MCF 10A (cell line): ENCODE results near the gene TGFBR3. TPM values are rescaled to one million over a fixed set of nuclear protein-coding genes. Genes with fewer than 3 reads are reported as not detected.

Experiments used
- BruUV-seq: library from RNA; stranded (reverse); fragments of 400-500 nt; replicated peaks from 2 replicates; lab custom pipeline; 2021; lab: Mats Ljungman, UMichigan
- CTCF ChIA-PET: fragments of 300-600 bp; sonication (Branson Sonifier 250); formaldehyde crosslinking; extraction: SDS; loops from one replicate; lab custom pipeline; 2021; ENCODE audit warnings: antibody characterized with exemption, inconsistent platforms; lab: Yijun Ruan, JAX
- POLR2A ChIA-PET: fragments of 300-600, 350-650 bp; sonication (Branson Sonifier 250); formaldehyde crosslinking; extraction: SDS; loops from one replicate; lab custom pipeline; 2020; ENCODE audit warnings: antibody characterized with exemption, inconsistent platforms; lab: Yijun Ruan, JAX
- DNase-seq: peaks from one replicate; pipeline ENCODE4 v3.0.0-alpha.2; 2018; ENCODE audit not compliant: unreplicated experiment
- H3K27ac Mint-ChIP-seq: one replicate; pipeline ENCODE4 v1.8.0; 2022; ENCODE audit warnings: mild to moderate bottlenecking, low read depth, mixed read lengths; ENCODE audit not compliant: unreplicated experiment
- H3K27me3 Mint-ChIP-seq: one replicate; pipeline ENCODE4 v1.8.0; 2022; ENCODE audit warnings: mixed read lengths; ENCODE audit not compliant: insufficient read depth, unreplicated experiment
- H3K36me3 Mint-ChIP-seq: one replicate; pipeline ENCODE4 v1.8.0; 2022; ENCODE audit warnings: mild to moderate bottlenecking, moderate library complexity, mixed read lengths; ENCODE audit not compliant: insufficient read depth, unreplicated experiment
- H3K4me1 Mint-ChIP-seq: one replicate; pipeline ENCODE4 v1.8.0; 2022; ENCODE audit warnings: mixed read lengths; ENCODE audit not compliant: insufficient read depth, unreplicated experiment
- H3K4me3 Mint-ChIP-seq: one replicate; pipeline ENCODE4 v1.8.0; 2022; ENCODE audit warnings: mild to moderate bottlenecking, moderate library complexity, mixed read lengths; ENCODE audit not compliant: unreplicated experiment
- H3K9me3 Mint-ChIP-seq: one replicate; pipeline ENCODE4 v1.8.0; 2022; ENCODE audit warnings: mixed read lengths; ENCODE audit not compliant: unreplicated experiment
- intact Hi-C: fragments of 100-400 bp; cut with micrococcal nuclease; formaldehyde crosslinking; loops from 2 replicates; pipeline ENCODE4 v1.14.1; 2022
- total RNA-seq: library from RNA; stranded (reverse); gene quantifications from 2 replicates; pipeline ENCODE4 v1.2.3, GENCODE V29; 2022
- TF ChIP-seq, protein P1 (sequence below): fragments of 200-600 bp; IDR thresholded peaks from one replicate; pipeline ENCODE4 v1.8.0; 2022; ENCODE audit warnings: antibody characterized with exemption, mild to moderate bottlenecking; ENCODE audit not compliant: unreplicated experiment

TGFBR3 gene
- total RNA-seq, 1 experiment from 2014 or later, result 12.0 TPM

DNA sequence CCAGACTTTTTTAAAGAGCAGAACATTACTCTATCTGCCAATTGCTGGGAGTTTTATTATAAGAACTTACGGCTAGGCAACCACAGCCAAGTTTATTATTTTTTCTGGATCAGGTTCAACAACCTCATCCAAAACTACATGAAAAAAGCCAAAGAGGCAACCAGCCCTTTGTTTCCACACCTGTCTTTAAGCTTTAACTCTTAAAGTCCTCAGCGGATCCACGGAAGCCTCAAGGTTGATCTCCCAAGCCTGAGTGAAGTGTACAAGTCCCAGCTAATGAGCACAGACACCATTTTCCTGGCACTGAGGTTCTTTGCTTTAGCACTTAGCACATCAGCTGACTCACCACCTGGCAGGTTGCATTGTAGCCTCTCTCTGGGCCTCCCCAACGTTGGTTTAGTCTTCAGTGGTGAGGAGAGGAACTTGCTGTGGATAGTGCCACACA is 143.1 kb downstream of the TGFBR3 start:
- Mint-ChIP-seq H3K36me3 (peaks cover 30% of the 10 kb centered on the region), H3K27me3 (no peaks in the 10 kb centered on the region), H3K4me3 (no peak overlapping the region), H3K4me1 (peaks cover 47% of the 10 kb centered on the region), H3K27ac (peak overlapping the region; percentile 84), H3K9me3 (no peaks in the 10 kb centered on the region)
- BruUV-seq, result no TSS peak
- TF ChIP-seq, protein P1, sequence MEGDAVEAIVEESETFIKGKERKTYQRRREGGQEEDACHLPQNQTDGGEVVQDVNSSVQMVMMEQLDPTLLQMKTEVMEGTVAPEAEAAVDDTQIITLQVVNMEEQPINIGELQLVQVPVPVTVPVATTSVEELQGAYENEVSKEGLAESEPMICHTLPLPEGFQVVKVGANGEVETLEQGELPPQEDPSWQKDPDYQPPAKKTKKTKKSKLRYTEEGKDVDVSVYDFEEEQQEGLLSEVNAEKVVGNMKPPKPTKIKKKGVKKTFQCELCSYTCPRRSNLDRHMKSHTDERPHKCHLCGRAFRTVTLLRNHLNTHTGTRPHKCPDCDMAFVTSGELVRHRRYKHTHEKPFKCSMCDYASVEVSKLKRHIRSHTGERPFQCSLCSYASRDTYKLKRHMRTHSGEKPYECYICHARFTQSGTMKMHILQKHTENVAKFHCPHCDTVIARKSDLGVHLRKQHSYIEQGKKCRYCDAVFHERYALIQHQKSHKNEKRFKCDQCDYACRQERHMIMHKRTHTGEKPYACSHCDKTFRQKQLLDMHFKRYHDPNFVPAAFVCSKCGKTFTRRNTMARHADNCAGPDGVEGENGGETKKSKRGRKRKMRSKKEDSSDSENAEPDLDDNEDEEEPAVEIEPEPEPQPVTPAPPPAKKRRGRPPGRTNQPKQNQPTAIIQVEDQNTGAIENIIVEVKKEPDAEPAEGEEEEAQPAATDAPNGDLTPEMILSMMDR, result no peak
- intact Hi-C loops, result no loop called here
- ChIA-PET CTCF (interaction anchor here (1.0 to 1.3 kb wide), 2 partner anchors 10 to 141 kb away, joined by 4 to 6 read pairs; no protein-coding TSS in a partner anchor), POLR2A (interaction anchor here (0.7 to 1.7 kb wide), 9 partner anchors 9 to 268 kb away, joined by 3 to 10 read pairs (median 5); partner anchors contain the start of gene TGFBR3)
- peak; percentile 87 for DNase-seq

GRCh38 chr1:91741906-91742305 is 144.0 kb downstream of the TGFBR3 start:
- H3K9me3 Mint-ChIP-seq, result no peaks in the 10 kb centered on the region

DNA sequence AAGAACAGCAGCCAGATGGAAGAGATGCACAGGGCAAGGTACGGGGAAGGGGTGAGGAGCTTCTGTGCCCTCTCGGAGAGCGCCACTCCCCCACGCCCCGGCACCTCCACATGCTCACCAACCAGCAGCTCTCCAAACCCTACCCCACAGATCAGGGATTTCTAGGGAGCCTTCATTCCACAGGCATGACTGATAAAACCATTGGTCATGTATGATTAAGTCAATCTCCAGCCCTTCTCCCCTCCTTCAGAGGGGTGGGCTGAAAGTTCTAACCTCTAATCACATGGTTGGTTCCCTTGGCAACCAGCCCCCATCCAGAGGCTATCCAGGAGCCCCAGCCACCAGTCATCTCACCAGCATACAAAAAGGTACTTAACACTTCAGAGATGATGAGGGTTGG is 144.7 kb downstream of the TGFBR3 start:
- Mint-ChIP-seq H3K36me3 (peaks cover 22% of the 10 kb centered on the region), H3K4me1 (peaks cover 62% of the 10 kb centered on the region), H3K27me3 (no peaks in the 10 kb centered on the region), H3K9me3 (no peaks in the 10 kb centered on the region), H3K27ac (no peak overlapping the region), H3K4me3 (no peak overlapping the region)
- no TSS peak for BruUV-seq
- no peak for DNase-seq
- POLR2A ChIA-PET, result interaction anchor here (1.2 kb wide), 1 partner anchor 204 kb away, joined by 3 read pairs; no protein-coding TSS in a partner anchor
- intact Hi-C loops, result no loop called here
- CTCF ChIA-PET, result interaction anchor here (0.7 kb wide), 1 partner anchor 211 kb away, joined by 4 read pairs; no protein-coding TSS in a partner anchor
- TF ChIP-seq, protein P1, result no peak

More at GRCh38 chr1:91741906-91742305, 144.0 kb downstream of the TGFBR3 start:
- TF ChIP-seq, protein P1, result no peak
- H3K36me3 Mint-ChIP-seq, result peaks cover 29% of the 10 kb centered on the region
- DNase-seq, result no peak
- BruUV-seq, result no TSS peak
- H3K4me3 Mint-ChIP-seq, result no peak overlapping the region
- H3K27ac Mint-ChIP-seq, result peak overlapping the region; percentile 84
- POLR2A ChIA-PET, result interaction anchor here (1.2 to 1.7 kb wide), 5 partner anchors 9 to 143 kb away, joined by 4 to 10 read pairs (median 5); partner anchors contain the start of gene TGFBR3
- no peaks in the 10 kb centered on the region for H3K27me3 Mint-ChIP-seq
- intact Hi-C loops, result no loop called here
- peaks cover 56% of the 10 kb centered on the region for H3K4me1 Mint-ChIP-seq
- CTCF ChIA-PET, result interaction anchor here (0.6 to 1.3 kb wide), 4 partner anchors 11 to 407 kb away, joined by 3 to 6 read pairs (median 4); no protein-coding TSS in a partner anchor

GRCh38 chr1:91737650-91738049 is 148.3 kb downstream of the TGFBR3 start:
- intact Hi-C loops, result loop anchor here (5.0 kb wide), 1 partner anchor 190 kb away; no protein-coding TSS in a partner anchor
- Mint-ChIP-seq H3K27ac (peak overlapping the region; percentile 94), H3K9me3 (no peaks in the 10 kb centered on the region), H3K27me3 (no peaks in the 10 kb centered on the region), H3K36me3 (peaks cover 40% of the 10 kb centered on the region), H3K4me1 (peaks cover 55% of the 10 kb centered on the region), H3K4me3 (no peak overlapping the region)
- ChIA-PET POLR2A (interaction anchor here (0.6 to 2.8 kb wide), 29 partner anchors 9 to 716 kb away, joined by 3 to 28 read pairs (median 4); partner anchors contain the start of genes TGFBR3 and ZNF644), CTCF (interaction anchor here (0.7 to 2.6 kb wide), 12 partner anchors 9 to 256 kb away, joined by 3 to 17 read pairs (median 4); partner anchors contain the start of gene TGFBR3)
- no TSS peak for BruUV-seq
- DNase-seq, result no peak
- TF ChIP-seq, protein P1, result no peak
